ENCODE results near the gene FSIP1.

DNA sequence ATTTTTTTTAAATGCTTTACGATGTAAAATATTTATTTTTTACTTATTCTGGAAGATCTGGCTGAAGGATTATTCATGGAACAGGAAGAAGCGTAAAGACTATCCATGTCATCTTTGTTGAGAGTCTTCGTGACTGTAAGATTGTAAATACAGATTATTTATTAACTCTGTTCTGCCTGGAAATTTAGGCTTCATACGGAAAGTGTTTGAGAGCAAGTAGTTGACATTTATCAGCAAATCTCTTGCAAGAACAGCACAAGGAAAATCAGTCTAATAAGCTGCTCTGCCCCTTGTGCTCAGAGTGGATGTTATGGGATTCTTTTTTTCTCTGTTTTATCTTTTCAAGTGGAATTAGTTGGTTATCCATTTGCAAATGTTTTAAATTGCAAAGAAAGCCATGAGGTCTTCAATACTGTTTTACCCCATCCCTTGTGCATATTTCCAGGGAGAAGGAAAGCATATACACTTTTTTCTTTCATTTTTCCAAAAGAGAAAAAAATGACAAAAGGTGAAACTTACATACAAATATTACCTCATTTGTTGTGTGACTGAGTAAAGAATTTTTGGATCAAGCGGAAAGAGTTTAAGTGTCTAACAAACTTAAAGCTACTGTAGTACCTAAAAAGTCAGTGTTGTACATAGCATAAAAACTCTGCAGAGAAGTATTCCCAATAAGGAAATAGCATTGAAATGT is 186.1 kb downstream of the FSIP1 start:
- TF ChIP-seq, protein P1, sequence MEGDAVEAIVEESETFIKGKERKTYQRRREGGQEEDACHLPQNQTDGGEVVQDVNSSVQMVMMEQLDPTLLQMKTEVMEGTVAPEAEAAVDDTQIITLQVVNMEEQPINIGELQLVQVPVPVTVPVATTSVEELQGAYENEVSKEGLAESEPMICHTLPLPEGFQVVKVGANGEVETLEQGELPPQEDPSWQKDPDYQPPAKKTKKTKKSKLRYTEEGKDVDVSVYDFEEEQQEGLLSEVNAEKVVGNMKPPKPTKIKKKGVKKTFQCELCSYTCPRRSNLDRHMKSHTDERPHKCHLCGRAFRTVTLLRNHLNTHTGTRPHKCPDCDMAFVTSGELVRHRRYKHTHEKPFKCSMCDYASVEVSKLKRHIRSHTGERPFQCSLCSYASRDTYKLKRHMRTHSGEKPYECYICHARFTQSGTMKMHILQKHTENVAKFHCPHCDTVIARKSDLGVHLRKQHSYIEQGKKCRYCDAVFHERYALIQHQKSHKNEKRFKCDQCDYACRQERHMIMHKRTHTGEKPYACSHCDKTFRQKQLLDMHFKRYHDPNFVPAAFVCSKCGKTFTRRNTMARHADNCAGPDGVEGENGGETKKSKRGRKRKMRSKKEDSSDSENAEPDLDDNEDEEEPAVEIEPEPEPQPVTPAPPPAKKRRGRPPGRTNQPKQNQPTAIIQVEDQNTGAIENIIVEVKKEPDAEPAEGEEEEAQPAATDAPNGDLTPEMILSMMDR (IDR thresholded peaks at IDR 0.05): no peak
- TF ChIP-seq POLR2AphosphoS5 (IDR thresholded peaks at IDR 0.05): peak in 1 of 2 donors; percentile 11
- TF ChIP-seq POLR2A (IDR thresholded peaks at IDR 0.05; ENCODE audit: low read depth): no peak
